Measurements from ENCODE around the gene MSL1.
A peak's percentile ranks its signal among the peaks of the same experiment; 100 is the strongest.

The MSL1 gene

GRCh38 chr17:40097931-40098845 lies 23.6 kb upstream of the MSL1 start:
- no peaks in the 10 kb centered on the region for H3K27me3 Mint-ChIP-seq
- H3K36me3 Mint-ChIP-seq (ENCODE audit: low read depth): peaks cover 67% of the 10 kb centered on the region
- peak overlapping the region; percentile 95 for H3K27ac Mint-ChIP-seq
- no peak for DNase-seq
- H3K4me1 Mint-ChIP-seq (ENCODE audit: low read depth): peaks cover 88% of the 10 kb centered on the region
- H3K9me3 Mint-ChIP-seq: no peaks in the 10 kb centered on the region
- H3K4me3 Mint-ChIP-seq: peak overlapping the region; percentile 89

GRCh38 chr17:40098846-40099618 lies 22.7 kb upstream of the MSL1 start:
- Mint-ChIP-seq H3K27me3 (no peaks in the 10 kb centered on the region), H3K9me3 (no peaks in the 10 kb centered on the region), H3K36me3 (ENCODE audit: low read depth) (peaks cover 58% of the 10 kb centered on the region), H3K4me3 (peak overlapping the region; percentile 89), H3K4me1 (ENCODE audit: low read depth) (peaks cover 92% of the 10 kb centered on the region), H3K27ac (peak overlapping the region; percentile 95)
- peak; percentile 99 for DNase-seq

GRCh38 chr17:40099619-40100418 lies 22.0 kb upstream of the MSL1 start:
- Mint-ChIP-seq H3K27me3 (no peaks in the 10 kb centered on the region), H3K27ac (peak overlapping the region; percentile 95), H3K4me1 (ENCODE audit: low read depth) (peaks cover 93% of the 10 kb centered on the region), H3K36me3 (ENCODE audit: low read depth) (peaks cover 50% of the 10 kb centered on the region), H3K4me3 (peak overlapping the region; percentile 89), H3K9me3 (no peaks in the 10 kb centered on the region)
- no peak for DNase-seq

- Mint-ChIP-seq H3K9me3 (no peaks in the 10 kb centered on the region), H3K4me3 (peak within 1 kb of the TSS; percentile 89), H3K36me3 (ENCODE audit: low read depth) (peaks cover 45% of the 10 kb centered on the region), H3K27ac (peak within 1 kb of the TSS; percentile 95), H3K27me3 (no peaks in the 10 kb centered on the region), H3K4me1 (ENCODE audit: low read depth) (peaks cover 93% of the 10 kb centered on the region)
- DNase-seq: no peak
These were observed 21.4 kb upstream of the MSL1 start, which contains the start of gene NR1D1 for GRCh38 chr17:40100419-40100668. Gene NR1D1, minus strand, starts transcription at chr17:40100589. Its CDS starts 495 bp downstream, at chr17:40100094.

- H3K36me3 Mint-ChIP-seq (ENCODE audit: low read depth): peaks cover 40% of the 10 kb centered on the region
- peak overlapping the region; percentile 95 for H3K27ac Mint-ChIP-seq
- DNase-seq: peak; percentile 91
- peak overlapping the region; percentile 89 for H3K4me3 Mint-ChIP-seq
- H3K9me3 Mint-ChIP-seq: no peaks in the 10 kb centered on the region
- H3K27me3 Mint-ChIP-seq: no peaks in the 10 kb centered on the region
- peaks cover 93% of the 10 kb centered on the region for H3K4me1 Mint-ChIP-seq (ENCODE audit: low read depth)
These were observed 21.0 kb upstream of the MSL1 start for GRCh38 chr17:40100669-40101366.

- H3K27ac Mint-ChIP-seq: peak overlapping the region; percentile 95
- no peaks in the 10 kb centered on the region for H3K9me3 Mint-ChIP-seq
- peak overlapping the region; percentile 89 for H3K4me3 Mint-ChIP-seq
- peaks cover 33% of the 10 kb centered on the region for H3K36me3 Mint-ChIP-seq (ENCODE audit: low read depth)
- H3K4me1 Mint-ChIP-seq (ENCODE audit: low read depth): peaks cover 93% of the 10 kb centered on the region
- no peak for DNase-seq
- no peaks in the 10 kb centered on the region for H3K27me3 Mint-ChIP-seq
These were observed 20.2 kb upstream of the MSL1 start for GRCh38 chr17:40101367-40102210.

GRCh38 chr17:40103071-40103661 lies 18.6 kb upstream of the MSL1 start:
- H3K36me3 Mint-ChIP-seq (ENCODE audit: low read depth): peaks cover 17% of the 10 kb centered on the region
- H3K27ac Mint-ChIP-seq: peak overlapping the region; percentile 39
- H3K9me3 Mint-ChIP-seq: no peaks in the 10 kb centered on the region
- DNase-seq: no peak
- no peaks in the 10 kb centered on the region for H3K27me3 Mint-ChIP-seq
- H3K4me3 Mint-ChIP-seq: no peak overlapping the region
- H3K4me1 Mint-ChIP-seq (ENCODE audit: low read depth): peaks cover 93% of the 10 kb centered on the region

- peaks cover 92% of the 10 kb centered on the region for H3K4me1 Mint-ChIP-seq (ENCODE audit: low read depth)
- H3K36me3 Mint-ChIP-seq (ENCODE audit: low read depth): peaks cover 12% of the 10 kb centered on the region
- H3K27me3 Mint-ChIP-seq: no peaks in the 10 kb centered on the region
- H3K27ac Mint-ChIP-seq: peak overlapping the region; percentile 39
- H3K4me3 Mint-ChIP-seq: no peak overlapping the region
- DNase-seq: no peak
- H3K9me3 Mint-ChIP-seq: no peaks in the 10 kb centered on the region
These were observed 18.1 kb upstream of the MSL1 start for GRCh38 chr17:40103688-40104087.

- Mint-ChIP-seq H3K27ac (peak overlapping the region; percentile 55), H3K4me1 (ENCODE audit: low read depth) (peaks cover 91% of the 10 kb centered on the region), H3K4me3 (no peak overlapping the region), H3K9me3 (no peaks in the 10 kb centered on the region), H3K36me3 (ENCODE audit: low read depth) (peaks cover 7% of the 10 kb centered on the region), H3K27me3 (no peaks in the 10 kb centered on the region)
- no peak for DNase-seq
These were observed 16.9 kb upstream of the MSL1 start for GRCh38 chr17:40104594-40105486.

GRCh38 chr17:40105861-40106759 lies 15.7 kb upstream of the MSL1 start:
- Mint-ChIP-seq H3K4me1 (ENCODE audit: low read depth) (peaks cover 90% of the 10 kb centered on the region), H3K9me3 (no peaks in the 10 kb centered on the region), H3K27me3 (no peaks in the 10 kb centered on the region), H3K36me3 (ENCODE audit: low read depth) (no peaks in the 10 kb centered on the region), H3K27ac (no peak overlapping the region), H3K4me3 (no peak overlapping the region)
- no peak for DNase-seq

GRCh38 chr17:40106760-40107521 lies 14.8 kb upstream of the MSL1 start:
- H3K9me3 Mint-ChIP-seq: no peaks in the 10 kb centered on the region
- H3K36me3 Mint-ChIP-seq (ENCODE audit: low read depth): no peaks in the 10 kb centered on the region
- H3K27me3 Mint-ChIP-seq: no peaks in the 10 kb centered on the region
- no peak for DNase-seq
- peak overlapping the region; percentile 88 for H3K27ac Mint-ChIP-seq
- H3K4me1 Mint-ChIP-seq (ENCODE audit: low read depth): peaks cover 90% of the 10 kb centered on the region
- no peak overlapping the region for H3K4me3 Mint-ChIP-seq

All from activated T-cell treated with anti-CD3 and anti-CD28 coated beads, Interleukin-2, amount 50 U/mL, for 24 hours (primary cell).